H1 (cell line): ENCODE results near the gene NEUROD6. TPM values are rescaled to one million over a fixed set of nuclear protein-coding genes. Genes with fewer than 3 reads are reported as not detected.

ENCODE experiments used
- ATF2 ChIP-seq: IDR thresholded peaks from 2 replicates; pipeline ENCODE4 v1.6.1; 2012; ENCODE audit warnings: low read length, inconsistent platforms
- EGR1 ChIP-seq: IDR thresholded peaks from 2 replicates; pipeline ENCODE4 v1.6.1; 2011; ENCODE audit warnings: low read depth, low read length, borderline replicate concordance
- EP300 ChIP-seq, 2 experiments: IDR thresholded peaks; 1 replicate in 1 of 2; 2 replicates in 1 of 2; pipeline ENCODE4 v1.6.1; 2011 to 2012; ENCODE audit warnings: low read depth in 2 of 2, low read length in 2 of 2, mild to moderate bottlenecking in 2 of 2, borderline replicate concordance in 1 of 2, inconsistent platforms in 1 of 2, moderate library complexity in 1 of 2
- RFX5 ChIP-seq: IDR thresholded peaks from 2 replicates; pipeline ENCODE4 v1.6.1; 2011; ENCODE audit warnings: low read depth, low read length, improper control_type of control experiment, borderline replicate concordance
- SP2 ChIP-seq: IDR thresholded peaks from 2 replicates; pipeline ENCODE4 v1.6.1; 2012; ENCODE audit warnings: mild to moderate bottlenecking, low read length, inconsistent platforms
- polyA plus RNA-seq, 7 experiments: library from polyadenylated mRNA; depleted of rRNA in 3 of 7; stranded (reverse) in 5 of 7; unstranded in 2 of 7; fragments of >200 nt in 5 of 7; fragments of 200-250 nt in 2 of 7; gene quantifications; 1 replicate in 5 of 7; 2 replicates in 1 of 7; 4 replicates in 1 of 7; pipeline versions ENCODE4 v1.2.1 to v1.2.3, GENCODE V29; 2011 to 2013; ENCODE audit warnings: missing spikeins in 2 of 7, mixed read lengths in 2 of 7
- total RNA-seq: library from RNA; stranded (reverse); fragmentation: NEBNext Ultra II Directional; extraction: Animal tissue kit (Norgen Biotek cat#: 25700); gene quantifications from 2 replicates; pipeline ENCODE4 v1.2.1, GENCODE V29; 2021
- TF ChIP-seq, protein P1 (sequence below), 3 experiments: IDR thresholded peaks; 1 replicate in 2 of 3; 2 replicates in 1 of 3; pipeline versions ENCODE4 v1.5.1 to v1.6.1; 2011; ENCODE audit warnings: low read length in 3 of 3, mild to moderate bottlenecking in 3 of 3, inconsistent platforms in 2 of 3, low read depth in 1 of 3, moderate library complexity in 1 of 3; ENCODE audit not compliant: insufficient read depth in 1 of 3; ENCODE audit errors: control extremely low read depth in 1 of 3

The NEUROD6 gene
- total and polyA plus RNA-seq, 2 of the 8 experiments (the other 6 are each of a cell fraction or from before 2014, with no cell fraction given) = not detected

- TF ChIP-seq EP300 (IDR thresholded peaks at IDR 0.05; ENCODE audit: borderline replicate concordance in 1 of 2, low read depth in 2 of 2, low read length in 2 of 2) (no peak), RFX5 (no peak), SP2 (no peak), EGR1 (no peak), ATF2 (no peak)
- TF ChIP-seq, protein P1, sequence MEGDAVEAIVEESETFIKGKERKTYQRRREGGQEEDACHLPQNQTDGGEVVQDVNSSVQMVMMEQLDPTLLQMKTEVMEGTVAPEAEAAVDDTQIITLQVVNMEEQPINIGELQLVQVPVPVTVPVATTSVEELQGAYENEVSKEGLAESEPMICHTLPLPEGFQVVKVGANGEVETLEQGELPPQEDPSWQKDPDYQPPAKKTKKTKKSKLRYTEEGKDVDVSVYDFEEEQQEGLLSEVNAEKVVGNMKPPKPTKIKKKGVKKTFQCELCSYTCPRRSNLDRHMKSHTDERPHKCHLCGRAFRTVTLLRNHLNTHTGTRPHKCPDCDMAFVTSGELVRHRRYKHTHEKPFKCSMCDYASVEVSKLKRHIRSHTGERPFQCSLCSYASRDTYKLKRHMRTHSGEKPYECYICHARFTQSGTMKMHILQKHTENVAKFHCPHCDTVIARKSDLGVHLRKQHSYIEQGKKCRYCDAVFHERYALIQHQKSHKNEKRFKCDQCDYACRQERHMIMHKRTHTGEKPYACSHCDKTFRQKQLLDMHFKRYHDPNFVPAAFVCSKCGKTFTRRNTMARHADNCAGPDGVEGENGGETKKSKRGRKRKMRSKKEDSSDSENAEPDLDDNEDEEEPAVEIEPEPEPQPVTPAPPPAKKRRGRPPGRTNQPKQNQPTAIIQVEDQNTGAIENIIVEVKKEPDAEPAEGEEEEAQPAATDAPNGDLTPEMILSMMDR (IDR thresholded peaks at IDR 0.05; ENCODE audit: control extremely low read depth in 1 of 3, insufficient read depth in 1 of 3, low read depth in 1 of 3, low read length in 3 of 3) = no peak
Measured at GRCh38 chr7:31384466-31384865, 43.9 kb upstream of the NEUROD6 start (continued).
